SK-MEL-5 (cell line): Measurements from ENCODE around the gene HDAC11. TPM values are rescaled to one million over a fixed set of nuclear protein-coding genes. Genes with fewer than 3 reads are reported as not detected.

Experiments used
- DNase-seq: peaks from one replicate; pipeline ENCODE4 v3.0.0-alpha.2; 2016; ENCODE audit warnings: low read depth, low spot score
- in situ Hi-C: cut with HindIII; loops from 2 replicates; pipeline ENCODE4 v1.10.0; 2016; ENCODE audit warnings: low sequenced_read_pairs, high pct_unique_total_duplicates, low pct_unique_long_range_greater_than_20kb
- total RNA-seq: library from RNA; depleted of rRNA; stranded (reverse); fragments of >200 nt; shearing (Covaris generic); gene quantifications from 2 replicates; pipeline ENCODE4 v1.2.3, GENCODE V29; 2014

Gene HDAC11
- total RNA-seq, 1 experiment from 2014 or later: 12.5 TPM

DNA sequence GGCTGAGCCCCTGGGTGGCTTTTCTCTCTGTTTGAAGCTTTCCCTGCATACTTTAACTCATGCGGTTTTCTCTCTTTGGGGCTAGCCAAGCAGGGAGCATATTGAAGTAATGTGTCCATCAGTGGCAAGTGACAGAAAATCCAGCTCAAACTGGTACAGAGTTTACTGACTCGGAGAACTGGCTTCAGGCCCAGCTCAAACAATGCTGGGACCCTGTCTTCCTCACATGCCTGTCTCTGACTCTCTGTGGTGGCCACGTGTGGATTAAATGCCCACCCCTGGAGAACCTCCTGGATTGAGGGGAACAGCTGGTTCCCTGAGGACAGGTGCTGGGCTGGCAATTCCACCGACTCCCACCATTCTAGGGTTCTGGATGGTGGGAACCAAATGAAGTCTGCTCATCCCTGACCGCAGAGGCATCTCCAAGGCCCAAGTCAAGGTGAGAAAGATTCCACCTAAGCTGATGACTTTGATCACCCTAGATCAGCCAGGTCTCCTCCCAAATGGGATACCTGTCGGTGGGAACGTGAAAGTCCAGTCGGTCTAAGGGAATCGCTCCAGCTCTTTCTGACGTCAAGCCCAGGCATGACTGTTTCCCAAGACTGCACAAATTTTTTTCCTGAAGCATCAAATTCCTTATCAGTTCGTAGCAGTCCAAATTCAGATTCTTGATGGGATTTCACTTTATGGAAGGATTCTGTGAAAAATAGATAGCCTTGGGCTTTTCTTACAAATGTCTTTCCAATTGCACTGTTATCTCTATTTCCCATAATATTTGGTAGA is 16.3 kb upstream of the HDAC11 start:
- in situ Hi-C loops: no loop called here
- no peak for DNase-seq

- in situ Hi-C loops: no loop called here
Observed at GRCh38 chr3:13465236-13465873, 14.8 kb upstream of the HDAC11 start.

DNA sequence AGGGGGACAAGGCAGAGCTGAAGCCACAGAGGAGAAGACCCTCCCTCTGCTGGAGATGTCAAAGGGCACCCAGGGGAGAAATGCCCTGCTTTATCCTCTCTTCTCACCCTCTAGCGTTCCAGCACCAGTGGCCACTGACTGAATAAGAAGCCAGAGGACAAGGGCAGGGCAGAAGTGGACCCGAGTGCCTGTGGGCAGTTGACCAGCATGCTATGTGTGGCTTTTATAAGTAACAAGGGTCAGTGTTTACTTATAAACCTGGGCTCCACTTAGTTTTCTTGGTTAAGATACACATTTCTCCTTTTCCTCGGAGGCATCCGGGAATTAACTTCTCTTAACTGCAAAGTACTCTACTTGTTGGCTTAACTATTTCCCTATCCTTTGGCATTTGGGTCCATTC is 13.3 kb upstream of the HDAC11 start:
- in situ Hi-C loops: no loop called here

More at GRCh38 chr3:13465236-13465873, 14.8 kb upstream of the HDAC11 start:
- no peak for DNase-seq

GRCh38 chr3:13470894-13471574 is 9.1 kb upstream of the HDAC11 start:
- in situ Hi-C loops: no loop called here
- DNase-seq: no peak

More for the DNA sequence above, 13.3 kb upstream of the HDAC11 start:
- no peak for DNase-seq

DNA sequence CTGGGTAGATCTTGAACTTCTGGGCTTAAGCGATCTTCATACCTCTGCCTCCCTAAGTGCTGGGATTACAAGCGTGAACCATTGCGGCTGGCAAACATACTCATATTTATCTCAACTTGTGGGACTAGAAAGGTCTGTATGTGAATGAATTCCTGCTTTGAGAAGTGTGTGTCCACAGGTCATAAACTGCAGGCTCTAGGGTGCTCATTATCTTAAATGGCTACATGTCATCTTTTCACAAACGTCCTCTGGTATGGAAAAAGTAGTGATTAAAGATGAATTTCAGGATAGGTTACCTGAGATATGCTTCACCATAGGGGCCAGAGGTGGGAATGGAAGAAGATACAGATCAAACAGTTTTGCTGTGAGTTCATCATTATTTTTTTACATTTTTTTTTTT is 7.8 kb upstream of the HDAC11 start:
- in situ Hi-C loops: no loop called here
- no peak for DNase-seq

DNA sequence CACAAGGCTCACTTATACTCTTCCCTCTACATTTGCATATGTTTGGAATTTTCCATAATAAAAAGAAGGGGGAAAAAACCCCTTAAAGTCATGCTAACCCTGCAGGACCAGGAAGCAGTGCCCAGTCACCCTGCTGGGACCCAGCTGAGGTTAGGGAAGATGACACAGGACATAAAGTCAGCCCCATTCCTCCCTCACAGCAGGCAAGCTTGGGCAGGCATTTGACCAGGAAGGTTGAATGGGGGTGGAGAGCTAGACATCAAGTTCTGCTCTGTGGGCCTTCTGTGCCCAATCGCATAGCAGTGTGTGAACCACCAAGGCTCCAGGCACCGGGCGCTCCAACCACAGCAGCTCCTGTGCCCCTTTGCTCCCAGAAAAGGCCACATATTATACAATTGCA is 7.1 kb upstream of the HDAC11 start:
- in situ Hi-C loops: no loop called here
- no peak for DNase-seq

DNA sequence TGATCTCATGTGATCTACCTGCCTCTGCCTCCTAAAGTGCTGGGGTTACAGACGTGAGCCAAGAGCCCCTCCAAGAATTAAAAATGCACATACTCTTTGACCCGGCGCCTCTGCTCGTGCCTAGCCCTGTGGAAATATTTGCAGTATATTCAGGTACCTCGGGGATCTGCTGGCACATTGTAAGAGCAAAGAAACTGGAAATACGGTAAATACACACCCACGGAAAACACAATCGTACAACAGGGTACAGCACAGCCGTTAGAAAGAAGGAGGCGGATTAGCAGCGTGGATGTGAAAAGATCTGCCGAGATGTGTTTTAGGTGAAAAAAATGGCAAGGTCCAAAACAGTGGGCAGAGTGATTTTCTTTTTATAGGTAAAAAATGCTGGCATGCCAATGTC is 6.1 kb upstream of the HDAC11 start:
- in situ Hi-C loops: no loop called here
- no peak for DNase-seq

DNA sequence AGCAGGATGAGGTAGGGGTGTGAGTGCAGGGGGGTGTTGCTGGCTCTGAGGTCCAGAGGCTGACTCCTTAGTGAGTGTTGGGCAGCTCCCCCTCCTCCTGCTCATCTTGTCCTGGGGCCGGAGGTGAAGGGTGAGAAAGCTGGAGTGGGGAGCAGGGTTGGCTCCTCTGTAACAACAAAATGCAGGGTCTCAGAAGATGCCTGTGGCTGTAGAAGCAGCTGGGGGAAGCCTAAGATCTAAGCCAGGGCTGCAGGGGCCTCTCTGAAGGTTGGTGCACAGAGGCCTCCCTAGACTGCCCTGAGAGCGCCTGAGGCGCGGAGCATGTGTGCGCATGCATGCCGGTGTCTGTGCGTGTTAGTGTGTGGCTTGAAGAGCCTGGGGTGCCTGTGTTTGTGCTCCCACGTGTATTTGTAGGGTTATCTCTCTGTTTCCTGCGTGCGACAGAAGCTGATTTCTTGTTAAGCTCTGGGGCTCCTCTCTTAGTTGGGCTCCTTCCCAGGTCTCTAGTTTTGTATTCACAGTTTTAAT is 5.3 kb upstream of the HDAC11 start:
- in situ Hi-C loops: no loop called here
- DNase-seq: no peak

DNA sequence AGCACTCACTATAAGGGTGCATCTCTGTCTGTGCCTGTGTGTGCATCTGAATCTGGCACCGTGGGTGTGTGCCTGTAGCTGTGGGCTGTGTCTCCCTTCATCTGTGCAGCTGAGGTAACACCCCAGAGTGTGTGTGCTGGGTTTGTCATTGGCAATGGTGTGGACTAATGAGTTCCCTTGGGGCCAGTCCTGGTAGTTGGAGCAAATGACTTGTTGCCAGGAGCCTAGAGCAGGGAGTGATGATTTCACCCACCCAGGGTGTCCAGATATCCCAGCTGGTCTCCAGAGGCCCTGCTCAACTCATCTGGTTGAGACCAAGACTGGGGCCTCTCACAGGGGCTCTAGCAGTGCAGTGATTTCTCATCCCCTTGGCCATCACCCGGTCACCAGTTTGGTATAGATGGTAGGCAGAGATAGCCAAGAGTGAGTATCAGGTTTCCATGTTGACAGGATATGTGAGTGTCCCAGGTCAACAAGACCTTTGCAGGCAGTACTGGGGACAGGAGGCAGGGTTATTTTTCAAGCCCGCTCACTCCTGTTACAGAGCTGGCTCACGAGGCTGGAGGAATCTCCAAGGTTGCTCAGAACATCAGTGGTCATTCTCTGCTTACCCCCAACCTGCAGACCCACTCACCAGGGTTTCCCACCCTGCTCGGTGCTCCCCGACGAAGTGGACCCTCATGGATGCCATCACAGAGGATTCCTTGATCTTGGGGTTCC is 4.1 kb upstream of the HDAC11 start:
- in situ Hi-C loops: no loop called here
- DNase-seq: no peak

- in situ Hi-C loops: no loop called here
- no peak for DNase-seq
Observed at GRCh38 chr3:13477943-13478342, 2.2 kb upstream of the HDAC11 start.

- peak; percentile 78 for DNase-seq
- in situ Hi-C loops: no loop called here
Observed at GRCh38 chr3:13479332-13479581, 849 bp upstream of the HDAC11 start.

DNA sequence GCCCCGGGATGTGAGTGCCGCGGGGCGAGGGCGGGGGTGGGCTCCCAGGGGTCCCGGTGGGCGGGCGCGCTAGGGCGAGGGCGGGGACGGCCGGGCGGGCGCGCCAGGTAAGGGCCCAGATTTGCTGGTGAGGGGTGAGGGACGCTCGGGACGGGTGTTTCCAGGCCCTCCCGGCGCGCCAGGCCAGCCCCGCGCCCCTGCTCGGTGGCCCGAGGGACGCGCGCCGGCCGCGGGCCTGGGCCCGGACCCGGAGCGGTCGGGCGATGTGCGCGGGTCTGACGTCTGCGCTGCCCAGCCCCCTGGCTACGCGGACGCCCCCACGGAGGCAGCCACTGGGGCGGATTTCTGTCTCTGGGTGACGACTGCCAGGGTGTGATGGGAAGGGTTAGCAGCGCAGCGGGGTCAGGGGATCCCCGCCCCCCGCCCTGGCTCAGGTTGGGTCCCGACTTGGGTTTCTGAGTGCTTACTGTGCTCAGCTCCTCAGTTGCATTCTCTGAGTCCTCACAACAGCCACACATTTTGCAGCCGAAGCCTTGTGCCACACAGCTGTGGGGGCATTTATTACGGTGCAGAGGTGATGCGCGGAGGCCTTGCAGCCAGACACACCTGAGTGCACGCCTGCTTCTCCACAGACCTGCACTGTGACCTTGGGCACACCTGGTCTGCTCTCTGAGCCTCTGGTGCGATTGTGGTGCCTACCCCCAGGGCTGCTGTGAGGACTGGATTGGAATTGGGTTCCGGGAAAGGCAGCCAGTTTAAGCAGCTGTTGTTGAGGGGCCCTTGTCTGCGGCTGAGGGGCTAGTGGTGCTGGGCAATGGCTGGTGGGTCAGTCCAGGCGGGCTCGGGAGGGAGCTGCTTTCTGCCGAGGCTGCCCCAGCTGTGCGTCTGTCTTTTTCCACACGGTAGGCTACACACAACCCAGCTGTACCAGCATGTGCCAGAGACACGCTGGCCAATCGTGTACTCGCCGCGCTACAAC is 523 bp downstream of the HDAC11 start:
- in situ Hi-C loops: no loop called here
- DNase-seq: no peak

GRCh38 chr3:13482106-13482690 is 2.1 kb downstream of the HDAC11 start:
- in situ Hi-C loops: no loop called here
- no peak for DNase-seq

DNA sequence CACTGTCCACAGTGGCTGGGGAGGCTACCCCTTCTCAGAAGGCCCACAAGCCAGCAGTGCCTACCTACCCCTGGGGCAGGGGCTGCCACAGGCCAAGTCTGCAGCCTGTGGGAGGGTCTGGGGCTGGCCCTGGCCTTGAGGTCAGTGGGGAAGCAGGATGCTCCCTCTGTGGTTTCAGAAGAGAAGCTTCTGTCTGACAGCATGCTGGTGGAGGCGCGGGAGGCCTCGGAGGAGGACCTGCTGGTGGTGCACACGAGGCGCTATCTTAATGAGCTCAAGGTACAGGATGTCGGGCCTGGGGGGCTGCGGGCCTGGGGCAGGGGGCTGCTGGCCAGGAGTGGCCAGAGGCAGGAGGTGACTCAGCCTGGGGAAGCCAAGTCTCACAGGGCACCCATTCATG is 3.2 kb downstream of the HDAC11 start:
- in situ Hi-C loops: no loop called here
- DNase-seq: no peak

DNA sequence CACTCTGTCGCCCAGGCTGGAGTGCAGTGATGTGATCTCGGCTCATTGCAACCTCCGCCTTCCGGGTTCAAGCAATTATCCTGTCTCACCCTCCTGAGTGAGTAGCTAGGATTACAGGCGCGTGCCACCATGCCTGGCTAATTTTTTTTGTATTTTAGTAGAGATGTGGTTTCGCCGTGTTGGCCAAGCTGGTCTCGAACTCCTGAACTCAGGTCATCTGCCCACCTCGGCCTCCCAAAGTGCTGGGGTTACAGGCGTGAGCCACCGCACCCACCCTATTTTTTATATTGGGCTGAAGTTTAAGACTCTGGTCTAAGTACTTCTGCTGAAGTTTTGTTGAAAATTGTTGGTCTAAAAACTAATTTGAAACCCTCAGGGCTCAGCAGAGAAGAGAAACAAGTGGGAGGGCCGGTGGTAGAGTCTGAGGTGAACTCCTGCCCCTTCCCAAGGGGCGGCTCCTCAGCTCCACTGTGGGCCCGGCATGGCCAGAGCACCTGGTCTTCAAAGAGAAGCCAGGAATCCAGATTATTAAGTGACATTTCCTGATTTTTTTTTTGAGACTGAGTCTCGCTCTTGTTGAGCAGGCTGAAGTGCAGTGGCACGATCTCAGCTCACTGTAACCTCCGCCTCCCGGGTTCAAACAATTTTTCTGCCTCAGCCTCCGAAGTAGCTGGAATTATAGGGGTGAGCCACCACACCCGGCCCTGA is 4.0 kb downstream of the HDAC11 start:
- in situ Hi-C loops: no loop called here

GRCh38 chr3:13484851-13485590 is 4.9 kb downstream of the HDAC11 start:
- DNase-seq: no peak
- in situ Hi-C loops: no loop called here

More for the DNA sequence above, 4.0 kb downstream of the HDAC11 start:
- no peak for DNase-seq
